GM12865 (cell line): ENCODE measurements around the gene OR7G3.

Experiments used
- DNase-seq: peaks from one replicate; pipeline ENCODE4 v3.0.0; 2010; ENCODE audit warnings: low read depth
- H3K4me3 ChIP-seq: 2 replicates; pipeline ENCODE4 v1.5.1; 2011; ENCODE audit warnings: mild to moderate bottlenecking, low read depth, low read length, control low read depth
- CTCF ChIP-seq: IDR thresholded peaks from 2 replicates; pipeline ENCODE4 v1.5.1; 2011; ENCODE audit warnings: low read length, control low read depth, low read depth, inconsistent platforms; ENCODE audit not compliant: insufficient read depth; ENCODE audit errors: missing control alignments

Gene OR7G3

GRCh38 chr19:9144920-9145319, 18.2 kb upstream of the OR7G3 start:
- TF ChIP-seq CTCF: no peak
- no peak for DNase-seq
- H3K4me3 ChIP-seq: no peak overlapping the region

DNA sequence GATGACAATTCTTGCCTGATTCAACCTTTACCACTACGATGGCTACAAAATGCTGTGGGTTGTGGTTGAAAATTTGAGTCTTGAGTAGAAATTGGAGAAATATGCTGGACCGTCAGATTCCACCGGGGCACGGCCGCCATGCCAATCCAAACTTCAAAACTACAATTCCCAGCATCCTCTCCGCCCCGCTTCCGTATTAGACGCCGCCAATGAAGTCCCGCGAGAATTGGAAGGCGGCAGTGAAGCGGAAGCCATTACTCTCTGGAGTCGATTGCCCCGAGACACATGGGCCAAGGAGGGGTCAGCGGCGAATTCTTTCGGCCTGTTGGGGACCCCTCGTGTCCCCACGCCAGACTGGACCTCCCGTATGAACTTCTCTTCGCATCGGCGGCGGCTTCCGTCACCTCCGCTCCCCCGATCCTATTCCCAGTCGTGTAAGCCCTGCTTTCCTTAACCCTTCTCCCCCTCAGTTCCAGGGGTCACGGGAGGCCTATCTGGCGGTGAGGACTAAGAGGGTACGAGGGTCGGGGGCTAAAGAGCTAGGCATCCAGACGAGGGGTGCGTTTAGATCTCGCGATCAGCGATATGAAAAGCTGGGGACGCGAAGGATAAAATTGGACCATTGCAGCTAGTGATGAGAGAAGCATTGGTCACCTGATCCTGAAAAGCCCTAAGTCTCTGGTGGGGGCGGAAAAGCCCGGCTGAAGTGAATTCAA, 13.6 kb upstream of the OR7G3 start, which contains the start of gene ZNF317:
Gene ZNF317, plus strand, starts transcription at position 239 of the 716 bp plus-strand sequence. CDS start 15,620 bp downstream, outside the sequence.
- DNase-seq: peak; percentile 96
- no peak for TF ChIP-seq CTCF
- H3K4me3 ChIP-seq: peak within 1 kb of the TSS; percentile 96

GRCh38 chr19:9139609-9140158, 12.9 kb upstream of the OR7G3 start:
- TF ChIP-seq CTCF: no peak
- no peak for DNase-seq
- H3K4me3 ChIP-seq: peak overlapping the region; percentile 96

GRCh38 chr19:9132422-9132821, 5.7 kb upstream of the OR7G3 start:
- TF ChIP-seq CTCF: no peak
- DNase-seq: no peak
- no peak overlapping the region for H3K4me3 ChIP-seq

GRCh38 chr19:9130965-9131364, 4.2 kb upstream of the OR7G3 start:
- no peak overlapping the region for H3K4me3 ChIP-seq
- DNase-seq: peak; percentile 5
- TF ChIP-seq CTCF: no peak

DNA sequence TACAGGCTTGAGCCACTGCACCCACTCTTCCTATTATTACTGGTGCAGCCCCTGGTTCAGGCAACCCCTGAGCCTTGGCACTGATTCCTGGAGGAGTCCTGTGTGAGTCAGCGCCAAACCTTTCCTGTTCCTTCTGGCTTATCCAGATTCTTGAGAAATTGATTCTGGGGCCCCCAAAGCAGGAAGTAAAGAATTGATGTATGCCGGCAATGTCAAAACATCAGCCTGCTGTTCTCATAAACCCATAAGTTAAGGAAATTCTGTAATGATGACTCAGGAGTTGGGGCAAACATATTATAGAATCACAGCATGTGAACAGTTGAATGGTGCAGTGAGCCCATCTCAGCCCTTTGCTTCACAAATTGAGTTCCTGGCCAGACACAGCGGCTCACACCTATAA, 1.4 kb upstream of the OR7G3 start:
- TF ChIP-seq CTCF: no peak
- H3K4me3 ChIP-seq: no peak overlapping the region
- no peak for DNase-seq
